Erythroblast (primary cell): ENCODE measurements around the gene PDCD1.

Experiments
- GATA1 ChIP-seq: IDR thresholded peaks from 2 replicates; pipeline ENCODE4 v1.6.1; 2011; ENCODE audit warnings: low read depth, mild to moderate bottlenecking, control low read depth, low read length, moderate library complexity
- POLR2A ChIP-seq: IDR thresholded peaks from 2 replicates; pipeline ENCODE4 v1.6.1; 2011; ENCODE audit warnings: mild to moderate bottlenecking, low read length

DNA sequence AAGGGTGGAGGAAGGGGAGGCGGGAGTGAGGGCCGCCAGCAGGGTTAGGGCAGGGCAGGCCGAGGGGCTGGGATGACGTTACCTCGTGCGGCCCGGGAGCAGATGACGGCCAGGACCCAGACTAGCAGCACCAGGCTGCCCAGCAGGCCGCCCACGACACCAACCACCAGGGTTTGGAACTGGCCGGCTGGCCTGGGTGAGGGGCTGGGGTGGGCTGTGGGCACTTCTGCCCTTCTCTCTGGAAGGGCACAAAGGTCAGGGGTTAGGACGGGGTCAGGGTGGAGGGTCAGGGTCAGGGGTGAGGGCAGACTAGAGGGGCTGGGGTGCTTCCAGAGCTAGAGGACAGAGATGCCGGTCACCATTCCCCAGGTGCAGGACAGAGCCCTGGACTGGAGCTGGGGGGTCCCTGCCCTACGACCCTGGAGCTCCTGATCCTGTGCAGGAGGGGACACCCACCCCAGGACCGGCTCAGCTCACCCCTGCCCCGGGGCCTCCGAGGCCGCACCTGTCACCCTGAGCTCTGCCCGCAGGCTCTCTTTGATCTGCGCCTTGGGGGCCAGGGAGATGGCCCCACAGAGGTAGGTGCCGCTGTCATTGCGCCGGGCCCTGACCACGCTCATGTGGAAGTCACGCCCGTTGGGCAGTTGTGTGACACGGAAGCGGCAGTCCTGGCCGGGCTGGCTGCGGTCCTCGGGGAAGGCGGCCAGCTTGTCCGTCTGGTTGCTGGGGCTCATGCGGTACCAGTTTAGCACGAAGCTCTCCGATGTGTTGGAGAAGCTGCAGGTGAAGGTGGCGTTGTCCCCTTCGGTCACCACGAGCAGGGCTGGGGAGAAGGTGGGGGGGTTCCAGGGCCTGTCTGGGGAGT lies 6.3 kb downstream of the PDCD1 start:
- TF ChIP-seq POLR2A (no peak), GATA1 (no peak)
